Glutamatergic neuron (in vitro differentiated cells): Measurements from ENCODE around the gene ITGA2. TPM values are rescaled to one million over a fixed set of nuclear protein-coding genes. Genes with fewer than 3 reads are reported as not detected.

Experiments
- DNase-seq: peaks from one replicate; pipeline ENCODE4 v3.0.0; 2022
- H3K27ac Mint-ChIP-seq: one replicate; pipeline ENCODE4 v1.8.0; 2020; ENCODE audit warnings: mild to moderate bottlenecking, mixed read lengths, inconsistent platforms; ENCODE audit not compliant: unreplicated experiment
- H3K27me3 Mint-ChIP-seq: one replicate; pipeline ENCODE4 v1.8.0; 2020; ENCODE audit warnings: mild to moderate bottlenecking, moderate library complexity, mixed read lengths, inconsistent platforms; ENCODE audit not compliant: unreplicated experiment
- H3K36me3 Mint-ChIP-seq: one replicate; pipeline ENCODE4 v1.8.0; 2020; ENCODE audit warnings: mild to moderate bottlenecking, mixed read lengths, inconsistent platforms; ENCODE audit not compliant: unreplicated experiment
- H3K4me1 Mint-ChIP-seq: one replicate; pipeline ENCODE4 v1.8.0; 2020; ENCODE audit warnings: mild to moderate bottlenecking, low read depth, mixed read lengths, inconsistent platforms; ENCODE audit not compliant: unreplicated experiment
- H3K4me3 Mint-ChIP-seq: one replicate; pipeline ENCODE4 v1.8.0; 2020; ENCODE audit warnings: mild to moderate bottlenecking, mixed read lengths, inconsistent platforms; ENCODE audit not compliant: unreplicated experiment
- H3K9me3 Mint-ChIP-seq: one replicate; pipeline ENCODE4 v1.8.0; 2020; ENCODE audit warnings: mild to moderate bottlenecking, moderate library complexity, mixed read lengths, inconsistent platforms; ENCODE audit not compliant: unreplicated experiment
- CTCF ChIP-seq: fragments of 200-600 bp; sonication (generic); IDR thresholded peaks from one replicate; pipeline ENCODE4 v1.5.0; 2021; ENCODE audit not compliant: partially characterized antibody, unreplicated experiment
- total RNA-seq: library from RNA; stranded (reverse); fragmentation: NEBNext Ultra II Directional; extraction: Animal tissue kit (Norgen Biotek cat#: 25700); gene quantifications from one replicate; pipeline ENCODE4 v1.2.1, GENCODE V29; 2021; ENCODE audit not compliant: unreplicated experiment

ITGA2 gene
- total RNA-seq, 1 donor from 2014 or later, result not detected

- Mint-ChIP-seq H3K9me3 (no peaks in the 10 kb centered on the region), H3K4me1 (peaks cover 10% of the 10 kb centered on the region), H3K27ac (no peak overlapping the region), H3K27me3 (no peaks in the 10 kb centered on the region), H3K36me3 (no peaks in the 10 kb centered on the region), H3K4me3 (no peak overlapping the region)
- no peak for TF ChIP-seq CTCF
- DNase-seq, result no peak
Observed at GRCh38 chr5:53100606-53101005, 111.5 kb downstream of the ITGA2 start.

GRCh38 chr5:53105611-53106300 is 116.6 kb downstream of the ITGA2 start:
- Mint-ChIP-seq H3K36me3 (no peaks in the 10 kb centered on the region), H3K4me3 (no peak overlapping the region), H3K9me3 (no peaks in the 10 kb centered on the region), H3K4me1 (peaks cover 4% of the 10 kb centered on the region), H3K27ac (no peak overlapping the region), H3K27me3 (no peaks in the 10 kb centered on the region)
- no peak for DNase-seq
- TF ChIP-seq CTCF, result no peak

- Mint-ChIP-seq H3K9me3 (no peaks in the 10 kb centered on the region), H3K4me3 (peak overlapping the region; percentile 88), H3K27me3 (no peaks in the 10 kb centered on the region), H3K4me1 (peaks cover 4% of the 10 kb centered on the region), H3K36me3 (no peaks in the 10 kb centered on the region), H3K27ac (peak overlapping the region; percentile 24)
- TF ChIP-seq CTCF, result no peak
- no peak for DNase-seq
Observed at GRCh38 chr5:53109056-53109442, 119.9 kb downstream of the ITGA2 start.

- Mint-ChIP-seq H3K27me3 (no peaks in the 10 kb centered on the region), H3K36me3 (no peaks in the 10 kb centered on the region), H3K4me1 (peaks cover 4% of the 10 kb centered on the region), H3K9me3 (no peaks in the 10 kb centered on the region), H3K27ac (peak within 1 kb of the TSS; percentile 78), H3K4me3 (peak within 1 kb of the TSS; percentile 91)
- no peak for TF ChIP-seq CTCF
- peak; percentile 93 for DNase-seq
Observed at GRCh38 chr5:53109443-53110127, 120.4 kb downstream of the ITGA2 start, which contains the start of gene MOCS2. Gene MOCS2 (minus strand): TSS chr5:53109757. CDS start chr5:53107174, 2,583 bp downstream.

- DNase-seq, result no peak
- H3K4me3 Mint-ChIP-seq, result peak overlapping the region; percentile 91
- no peaks in the 10 kb centered on the region for H3K27me3 Mint-ChIP-seq
- no peaks in the 10 kb centered on the region for H3K36me3 Mint-ChIP-seq
- peaks cover 4% of the 10 kb centered on the region for H3K4me1 Mint-ChIP-seq
- no peaks in the 10 kb centered on the region for H3K9me3 Mint-ChIP-seq
- peak overlapping the region; percentile 78 for H3K27ac Mint-ChIP-seq
- TF ChIP-seq CTCF, result no peak
Observed at GRCh38 chr5:53110156-53110555, 121.0 kb downstream of the ITGA2 start.
